ENCODE results near the gene OR1J2. TPM values are rescaled to one million over a fixed set of nuclear protein-coding genes. Genes with fewer than 3 reads are reported as not detected.

The OR1J2 gene
- total and polyA plus RNA-seq, 2 of the 8 experiments (the other 6 are each of a cell fraction or from before 2014, with no cell fraction given): not detected

GRCh38 chr9:122551371-122551770 lies 40.8 kb downstream of the OR1J2 start (continued):
- TF ChIP-seq HDAC2 (IDR thresholded peaks at IDR 0.05; ENCODE audit: borderline replicate concordance in 1 of 2, low read depth in 2 of 2, low read length in 2 of 2) (no peak), GTF2F1 (IDR thresholded peaks at IDR 0.05; ENCODE audit: borderline replicate concordance, low read depth, low read length) (no peak), SUZ12 (IDR thresholded peaks at IDR 0.05; ENCODE audit: low read length) (no peak), RAD21 (IDR thresholded peaks at IDR 0.05 in 1 of 2, conservative IDR thresholded peaks at IDR 0.05 in 1 of 2; ENCODE audit: low read depth in 2 of 2, low read length in 2 of 2) (no peak), TAF7 (optimal IDR thresholded peaks at IDR 0.05; ENCODE audit: borderline replicate concordance, low read depth, low read length) (no peak), SAP30 (IDR thresholded peaks at IDR 0.05; ENCODE audit: insufficient read depth, insufficient replicate concordance, low read length) (no peak), CTCF (IDR thresholded peaks at IDR 0.05; ENCODE audit: control extremely low read depth in 1 of 3, insufficient read depth in 1 of 3, low read depth in 1 of 3, low read length in 3 of 3) (no peak)

Measured in H1 (cell line).